Endometrial microvascular endothelial cells (primary cell): ENCODE results near the gene NPFFR1. TPM values are rescaled to one million over a fixed set of nuclear protein-coding genes. Genes with fewer than 3 reads are reported as not detected.

Experiments used
- in situ Hi-C: cut with HindIII; loops from 2 replicates; pipeline ENCODE4 v1.10.0; 2017; ENCODE audit warnings: low sequenced_read_pairs, low pct_unique_long_range_greater_than_20kb; ENCODE audit errors: inconsistent ontology term
- total RNA-seq: library from RNA; depleted of rRNA; stranded (reverse); fragments of >200 nt; gene quantifications from one replicate; pipeline ENCODE4 v1.2.3, GENCODE V29; 2015; ENCODE audit errors: inconsistent ontology term

NPFFR1 gene
- total RNA-seq, 1 donor from 2014 or later: not detected

- in situ Hi-C loops: no loop called here
Measured at GRCh38 chr10:70295926-70296325, 12.1 kb upstream of the NPFFR1 start.

GRCh38 chr10:70295321-70295720, 11.5 kb upstream of the NPFFR1 start:
- in situ Hi-C loops: no loop called here

GRCh38 chr10:70293169-70293843, 9.5 kb upstream of the NPFFR1 start:
- in situ Hi-C loops: no loop called here

DNA sequence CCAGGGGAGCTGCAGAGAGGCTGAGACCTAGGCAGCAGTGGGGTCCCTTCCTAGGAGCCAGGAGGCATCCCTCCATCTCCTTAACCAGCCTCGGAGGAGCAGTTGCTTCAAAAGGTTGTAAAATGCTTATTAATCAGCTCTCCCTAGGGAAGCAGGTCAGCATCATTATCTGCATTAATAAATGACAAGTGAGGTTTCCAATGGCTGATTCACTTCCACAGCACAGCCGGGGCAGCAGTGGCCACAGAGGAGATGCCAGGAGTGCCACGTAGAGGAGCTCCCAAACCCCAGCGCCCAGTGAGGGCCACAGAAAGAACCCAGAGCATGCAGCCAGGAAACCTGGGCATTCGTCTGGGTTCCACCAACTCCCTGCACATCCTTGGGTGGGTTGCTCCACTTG, 8.2 kb upstream of the NPFFR1 start:
- in situ Hi-C loops: no loop called here

GRCh38 chr10:70289739-70290138, 5.9 kb upstream of the NPFFR1 start:
- in situ Hi-C loops: no loop called here

- in situ Hi-C loops: no loop called here
Measured at GRCh38 chr10:70286616-70287015, 2.8 kb upstream of the NPFFR1 start.

- in situ Hi-C loops: no loop called here
Measured at GRCh38 chr10:70285476-70285831, 1.6 kb upstream of the NPFFR1 start.

- in situ Hi-C loops: no loop called here
Measured at GRCh38 chr10:70284542-70285475, 1.0 kb upstream of the NPFFR1 start.

- in situ Hi-C loops: no loop called here
Measured at GRCh38 chr10:70283071-70283444, 746 bp downstream of the NPFFR1 start.

DNA sequence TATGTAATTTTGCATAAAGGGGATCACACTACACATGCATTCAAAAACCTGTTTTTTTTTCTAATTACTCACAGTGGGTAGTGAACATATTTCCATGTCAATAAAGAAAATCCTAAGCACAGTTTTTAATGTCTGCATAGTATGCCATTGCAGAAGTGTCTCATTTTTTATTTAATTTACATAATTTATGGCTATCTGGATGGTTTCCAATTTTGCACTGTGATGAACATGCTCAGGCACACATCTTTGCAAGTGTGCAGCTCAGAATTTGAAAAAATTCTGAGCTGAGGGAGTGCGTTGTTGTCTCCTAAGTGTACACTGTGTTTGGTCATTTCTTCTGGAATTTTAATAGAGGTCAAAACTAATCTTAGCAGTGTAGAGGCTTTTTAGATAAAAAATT, 2.2 kb downstream of the NPFFR1 start:
- in situ Hi-C loops: no loop called here

GRCh38 chr10:70280099-70280498, 3.7 kb downstream of the NPFFR1 start:
- in situ Hi-C loops: no loop called here

GRCh38 chr10:70277396-70278030, 6.3 kb downstream of the NPFFR1 start:
- in situ Hi-C loops: no loop called here

DNA sequence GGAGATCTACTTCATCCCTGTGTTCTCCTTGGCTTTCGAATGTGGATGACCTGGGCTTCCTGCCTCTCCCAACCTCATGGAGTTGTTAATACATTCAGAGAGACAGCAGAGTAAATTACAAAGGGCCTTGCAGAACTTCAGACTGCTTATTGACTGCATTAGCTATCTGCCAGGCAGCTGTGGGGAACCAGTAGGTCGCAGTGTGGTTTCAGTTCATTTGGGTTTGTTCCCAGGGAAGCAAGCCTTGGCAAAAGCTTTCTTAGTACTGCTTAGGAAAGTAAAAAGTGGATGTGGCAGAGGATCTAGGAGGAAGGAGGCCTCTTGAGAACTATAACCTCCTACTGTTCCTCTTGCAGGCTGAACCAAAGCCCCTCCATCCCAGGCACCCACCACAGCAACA, 9.2 kb downstream of the NPFFR1 start:
- in situ Hi-C loops: no loop called here

DNA sequence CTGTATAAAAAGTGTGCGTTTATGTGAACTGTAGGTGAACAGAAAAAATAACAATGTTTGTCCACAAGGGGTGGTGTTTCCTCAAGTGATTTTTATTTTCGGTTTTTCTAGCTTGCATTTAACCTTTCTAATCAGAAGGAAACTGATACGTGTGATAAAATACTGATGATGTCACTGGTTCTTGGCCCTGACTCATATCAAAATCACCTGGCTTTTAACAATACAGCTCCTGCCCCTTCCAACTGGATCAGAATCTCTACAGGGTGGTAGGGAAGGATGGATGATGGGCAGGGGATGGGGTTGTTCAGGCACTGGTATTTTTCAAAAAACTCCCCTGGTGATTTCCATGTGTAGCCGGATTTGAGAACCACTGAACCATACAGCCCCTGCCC, 10.9 kb downstream of the NPFFR1 start:
- in situ Hi-C loops: no loop called here

DNA sequence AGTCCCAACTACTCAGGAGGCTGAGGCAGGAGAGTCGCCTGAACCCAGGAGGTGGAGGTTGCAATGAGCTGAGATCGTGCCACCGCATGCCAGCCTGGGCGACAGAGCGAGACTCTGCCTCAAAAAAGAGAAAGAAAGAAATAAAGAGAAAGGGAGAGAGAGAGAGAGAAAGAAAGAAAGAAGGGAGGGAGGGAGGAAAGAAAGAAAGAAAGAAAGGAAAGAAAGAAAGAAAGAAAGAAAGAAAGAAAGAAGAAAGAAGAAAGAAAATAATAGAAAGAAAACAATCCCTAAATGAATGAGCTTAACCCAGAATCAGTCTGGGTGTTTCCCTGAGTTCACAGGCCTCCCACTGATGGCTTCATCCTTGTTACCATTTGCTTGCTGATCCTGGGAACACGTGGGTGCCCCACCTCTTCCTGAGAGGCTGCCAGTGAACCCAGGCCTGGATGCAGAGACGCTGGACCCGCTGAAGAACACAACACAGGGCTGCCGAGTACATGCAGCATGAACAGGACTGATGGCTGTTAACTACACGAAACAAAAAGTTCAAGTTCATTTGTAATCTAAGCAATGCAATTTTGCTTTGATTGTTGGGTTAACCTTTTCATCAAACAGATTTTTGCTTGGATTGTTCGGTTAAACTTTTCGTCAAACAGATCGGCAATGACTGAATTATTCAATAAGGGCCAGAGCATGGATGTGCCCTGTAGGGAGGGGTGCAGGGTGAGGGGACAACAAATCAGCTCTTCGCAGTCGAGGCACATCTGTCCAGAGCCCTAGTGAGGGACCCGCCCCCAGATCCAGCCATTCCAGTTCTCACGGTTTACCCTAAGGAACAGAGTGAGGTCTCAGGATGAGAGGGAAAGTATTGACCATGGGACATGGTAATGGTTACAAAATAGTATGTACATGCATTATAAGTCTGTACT, 11.5 kb downstream of the NPFFR1 start:
- in situ Hi-C loops: no loop called here

DNA sequence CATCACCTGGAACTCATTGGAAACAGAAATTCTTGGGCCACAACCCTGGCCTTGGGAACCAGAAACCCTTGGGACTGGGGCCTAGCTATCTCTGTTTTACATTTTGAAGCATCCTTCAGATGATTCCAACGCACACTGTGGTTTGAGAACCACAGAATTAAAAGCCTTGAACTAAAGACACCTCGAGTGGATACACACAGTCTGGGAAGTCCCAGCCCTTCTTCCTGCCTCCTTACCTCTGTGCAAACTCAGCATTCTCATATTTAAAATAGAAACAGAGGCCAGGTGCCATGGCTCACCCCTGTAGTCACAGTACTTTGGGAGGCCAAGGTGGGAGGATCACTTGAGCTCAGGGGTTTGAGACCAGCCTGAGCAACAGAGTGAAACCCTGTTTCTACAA, 12.9 kb downstream of the NPFFR1 start:
- in situ Hi-C loops: no loop called here

DNA sequence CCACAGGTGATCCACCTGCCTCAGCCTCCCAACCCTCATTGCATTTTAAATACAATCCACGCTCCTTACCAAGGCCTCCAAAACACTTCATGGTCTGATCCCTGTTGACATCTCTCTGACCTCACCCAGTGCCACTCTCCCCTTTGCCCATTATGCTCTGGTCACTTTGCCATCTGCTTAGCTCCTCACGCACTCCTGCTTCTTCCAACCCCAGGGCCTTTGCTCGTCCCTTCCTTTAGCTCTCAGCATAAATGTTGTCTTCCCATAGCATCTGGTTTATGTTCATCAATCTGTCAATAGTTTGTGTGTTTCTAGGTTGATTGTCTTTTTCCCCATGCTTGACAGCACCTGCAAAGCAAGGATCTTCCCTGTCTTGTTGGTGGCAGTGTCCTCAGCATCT, 14.1 kb downstream of the NPFFR1 start:
- in situ Hi-C loops: no loop called here

- in situ Hi-C loops: no loop called here
Measured at GRCh38 chr10:70268376-70268775, 15.4 kb downstream of the NPFFR1 start.
